SK-N-MC (cell line): Measurements from ENCODE around the gene SYNPO.

ENCODE experiments used
- DNase-seq: peaks from one replicate; pipeline ENCODE4 v3.0.0-alpha.2; 2011; ENCODE audit warnings: low read depth, low spot score
- H3K27ac ChIP-seq: fragments of 200-600 bp; sonication (generic); 2 replicates; pipeline ENCODE4 v1.5.1; 2016; ENCODE audit warnings: mixed run types
- H3K36me3 ChIP-seq: fragments of 200-600 bp; sonication (generic); 2 replicates; pipeline ENCODE4 v1.6.1; 2017; ENCODE audit warnings: antibody characterized with exemption, low read length, mixed read lengths; ENCODE audit not compliant: insufficient read depth
- H3K4me3 ChIP-seq: fragments of 200-600 bp; sonication (generic); 2 replicates; pipeline ENCODE4 v1.5.1; 2016
- H3K9ac ChIP-seq: fragments of 200-600 bp; sonication (generic); 2 replicates; pipeline ENCODE4 v1.8.0; 2017; ENCODE audit warnings: mixed run types, mixed read lengths; ENCODE audit not compliant: insufficient read length
- H3K9me3 ChIP-seq: fragments of 200-600 bp; sonication (generic); 2 replicates; pipeline ENCODE4 v1.6.1; 2017; ENCODE audit warnings: low read depth, mild to moderate bottlenecking, antibody characterized with exemption, low read length, moderate library complexity, mixed read lengths
- EZH2 ChIP-seq: fragments of 200-600 bp; sonication (generic); IDR thresholded peaks from one replicate; pipeline ENCODE4 v1.6.1; 2017; ENCODE audit warnings: antibody characterized with exemption
- FOXP2 ChIP-seq: optimal IDR thresholded peaks from 2 replicates; pipeline ENCODE3; 2011; ENCODE audit warnings: mild to moderate bottlenecking, moderate library complexity; ENCODE audit not compliant: insufficient read depth; ENCODE audit errors: extremely low read length, control extremely low read depth
- POLR2AphosphoS5 ChIP-seq: IDR thresholded peaks from 2 replicates; pipeline ENCODE4 v1.6.1; 2012; ENCODE audit warnings: mild to moderate bottlenecking, low read depth, low read length, borderline replicate concordance

The SYNPO gene

GRCh38 chr5:150648294-150649107 lies 8.0 kb downstream of the SYNPO start:
- Histone ChIP-seq H3K9me3 (no peaks in the 10 kb centered on the region), H3K36me3 (no peaks in the 10 kb centered on the region; the same call in 1 of the 2 replicates), H3K27ac (no peak overlapping the region), H3K9ac (no peak overlapping the region), H3K4me3 (no peak overlapping the region)
- no peak for DNase-seq
- TF ChIP-seq FOXP2 (no peak), EZH2 (no peak), POLR2AphosphoS5 (no peak)

GRCh38 chr5:150649108-150650020 lies 8.9 kb downstream of the SYNPO start:
- H3K9ac ChIP-seq = no peak overlapping the region
- no peak overlapping the region for H3K27ac ChIP-seq
- DNase-seq = no peak
- no peak for TF ChIP-seq POLR2AphosphoS5
- no peak for TF ChIP-seq EZH2
- TF ChIP-seq FOXP2 = no peak
- H3K4me3 ChIP-seq = no peak overlapping the region
- H3K9me3 ChIP-seq = no peaks in the 10 kb centered on the region
- H3K36me3 ChIP-seq = no peaks in the 10 kb centered on the region; the same call in 1 of the 2 replicates

- Histone ChIP-seq H3K4me3 (no peak overlapping the region), H3K9ac (no peak overlapping the region), H3K9me3 (no peaks in the 10 kb centered on the region), H3K27ac (0 out of 2 replicates have a peak overlapping the region, but pooled peaks have one; percentile 30), H3K36me3 (no peaks in the 10 kb centered on the region; the same call in 1 of the 2 replicates)
- no peak for TF ChIP-seq POLR2AphosphoS5
- TF ChIP-seq EZH2 = no peak
- no peak for TF ChIP-seq FOXP2
- DNase-seq = no peak
Observed at GRCh38 chr5:150650021-150651006, 9.9 kb downstream of the SYNPO start.

GRCh38 chr5:150651382-150651781 lies 10.9 kb downstream of the SYNPO start:
- no peaks in the 10 kb centered on the region; the same call in 1 of the 2 replicates for H3K36me3 ChIP-seq
- no peaks in the 10 kb centered on the region for H3K9me3 ChIP-seq
- no peak overlapping the region for H3K9ac ChIP-seq
- H3K4me3 ChIP-seq = no peak overlapping the region
- no peak for DNase-seq
- no peak for TF ChIP-seq POLR2AphosphoS5
- no peak for TF ChIP-seq EZH2
- TF ChIP-seq FOXP2 = no peak
- H3K27ac ChIP-seq = 0 out of 2 replicates have a peak overlapping the region, but pooled peaks have one; percentile 30

- H3K9me3 ChIP-seq = no peaks in the 10 kb centered on the region
- H3K9ac ChIP-seq = no peak overlapping the region
Observed at GRCh38 chr5:150651924-150652671, 11.6 kb downstream of the SYNPO start.

GRCh38 chr5:150653145-150653761 lies 12.8 kb downstream of the SYNPO start:
- Histone ChIP-seq H3K36me3 (no peaks in the 10 kb centered on the region; the same call in 1 of the 2 replicates), H3K9me3 (no peaks in the 10 kb centered on the region), H3K4me3 (no peak overlapping the region), H3K27ac (no peak overlapping the region), H3K9ac (no peak overlapping the region)
- no peak for TF ChIP-seq FOXP2
- no peak for TF ChIP-seq EZH2
- TF ChIP-seq POLR2AphosphoS5 = no peak
- no peak for DNase-seq

More at GRCh38 chr5:150651924-150652671, 11.6 kb downstream of the SYNPO start:
- no peak for TF ChIP-seq FOXP2
- TF ChIP-seq POLR2AphosphoS5 = no peak
- TF ChIP-seq EZH2 = no peak
- no peak overlapping the region for H3K27ac ChIP-seq
- DNase-seq = no peak
- H3K36me3 ChIP-seq = no peaks in the 10 kb centered on the region; the same call in 1 of the 2 replicates
- H3K4me3 ChIP-seq = no peak overlapping the region
